ENCODE results near the gene RBM15.
A peak's percentile ranks its signal among the peaks of the same experiment; 100 is the strongest.

Gene RBM15

DNA sequence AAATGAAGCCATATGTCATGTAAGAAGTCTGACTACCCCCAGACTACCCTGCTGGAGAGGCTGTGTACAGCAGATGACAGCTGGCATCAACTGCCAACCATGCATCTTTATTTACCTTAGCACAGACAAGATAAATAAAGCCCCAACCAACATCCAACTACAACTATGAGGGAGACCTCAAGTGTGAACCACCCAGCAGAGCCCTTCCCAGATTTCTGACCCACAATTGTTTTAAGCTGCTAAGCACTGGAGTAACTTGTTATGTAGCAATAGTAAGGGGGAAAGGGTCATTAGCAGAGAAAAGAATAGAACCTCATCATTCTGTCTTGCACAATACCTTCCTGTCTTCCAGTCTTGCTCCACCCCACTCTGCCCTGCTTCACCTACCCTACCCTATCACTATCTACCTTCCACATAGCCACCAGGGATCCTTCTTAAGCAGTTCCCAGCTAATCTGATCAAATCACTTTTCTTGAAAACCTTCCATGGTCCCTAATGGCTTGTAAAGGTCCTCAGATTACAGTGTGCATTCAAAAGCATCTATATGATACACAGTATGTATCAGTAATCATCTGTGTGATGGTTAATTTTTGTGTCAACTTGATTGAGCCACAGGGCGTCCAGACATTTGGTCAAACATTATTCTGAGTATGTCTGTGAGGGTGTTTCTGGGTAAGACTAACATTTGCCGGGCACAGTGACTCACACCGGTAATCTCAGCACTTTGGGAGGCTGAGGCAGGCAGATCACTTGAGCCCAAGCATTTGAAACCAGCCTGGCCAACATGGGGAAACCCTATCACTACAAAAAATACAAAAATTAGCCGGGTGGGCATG is 19.6 kb upstream of the RBM15 start:
- DNase-seq (ENCODE audit: low read depth, low spot score), result no peak

- DNase-seq (ENCODE audit: low read depth, low spot score), result no peak
Measured at GRCh38 chr1:110320168-110320518, 19.0 kb upstream of the RBM15 start.

DNA sequence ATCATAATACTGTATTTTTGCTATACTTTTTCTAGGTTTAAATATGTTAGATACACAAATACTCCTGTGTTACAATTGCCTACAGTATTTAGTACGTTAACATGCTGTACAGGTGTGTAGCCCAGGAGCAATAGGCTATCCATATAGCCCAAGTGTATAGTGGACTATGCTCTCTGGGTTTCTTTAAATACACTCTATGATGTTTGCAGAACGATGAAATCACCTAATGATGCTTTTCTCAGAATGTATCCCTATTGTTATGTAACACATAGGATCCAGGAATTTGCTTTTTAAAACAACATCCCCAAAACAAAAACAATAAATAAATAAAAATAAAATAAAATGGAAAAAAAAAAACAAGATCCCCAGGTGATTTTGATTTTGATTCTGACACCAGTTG is 18.1 kb upstream of the RBM15 start:
- no peak for DNase-seq (ENCODE audit: low read depth, low spot score)

DNA sequence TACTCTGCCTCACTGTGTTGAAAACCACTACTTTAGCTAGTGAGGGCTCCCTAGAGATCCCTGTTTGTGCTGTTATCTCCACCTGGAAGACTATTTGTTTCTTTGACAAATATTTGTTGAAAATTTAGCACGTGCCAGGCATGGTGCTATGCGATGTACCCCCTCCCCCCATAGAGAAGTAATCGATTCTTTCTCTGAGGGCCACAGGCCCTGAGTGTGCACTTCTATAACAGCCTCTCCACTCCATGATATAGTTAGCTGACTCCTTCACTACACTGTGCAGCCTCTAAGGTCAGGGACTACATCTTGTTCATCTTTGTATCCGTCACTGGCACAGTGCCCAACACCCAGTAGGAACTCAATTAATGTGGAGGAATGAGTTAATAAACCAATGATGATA is 17.3 kb upstream of the RBM15 start:
- no peak for DNase-seq (ENCODE audit: low read depth, low spot score)

GRCh38 chr1:110324667-110325066 is 14.5 kb upstream of the RBM15 start:
- DNase-seq (ENCODE audit: low read depth, low spot score), result no peak

DNA sequence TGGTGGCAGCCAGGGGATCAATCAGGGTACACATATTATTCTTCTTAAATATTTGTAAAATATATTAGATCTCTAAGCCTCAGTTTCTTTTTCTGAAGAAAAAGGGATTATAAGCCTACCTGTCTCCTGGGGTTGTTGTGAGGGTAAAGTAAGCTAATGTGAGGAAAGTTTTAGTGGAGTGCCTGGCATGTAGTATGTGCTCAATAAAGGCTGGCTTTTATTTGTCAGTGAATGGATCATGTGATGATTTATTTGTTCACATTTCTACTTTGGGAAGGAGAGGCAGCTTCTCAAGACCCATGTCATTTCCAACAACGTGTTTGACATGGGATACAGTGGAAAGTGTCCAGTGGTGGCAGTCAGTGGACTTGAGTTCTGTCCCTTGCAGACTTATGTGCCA is 12.4 kb upstream of the RBM15 start:
- DNase-seq (ENCODE audit: low read depth, low spot score), result no peak

DNA sequence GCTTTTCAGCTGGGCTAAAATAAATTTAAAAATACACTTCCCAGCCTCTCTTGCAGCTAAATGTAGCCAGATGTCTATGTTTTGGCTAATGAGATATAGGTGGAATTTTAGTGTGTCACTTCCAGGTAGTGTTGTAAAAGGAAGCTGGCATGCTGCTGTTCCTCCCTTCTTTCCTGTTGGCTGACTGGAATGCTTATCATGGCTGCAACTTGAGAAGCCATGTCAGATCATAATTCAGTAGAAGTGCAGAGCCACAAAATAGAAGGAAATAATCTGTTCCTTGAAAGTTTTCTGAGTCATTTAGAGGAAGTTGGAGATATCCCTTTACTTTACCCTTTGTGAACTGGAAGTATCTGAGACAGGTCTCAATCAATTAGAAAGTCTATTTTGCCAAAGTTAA is 10.9 kb upstream of the RBM15 start:
- DNase-seq (ENCODE audit: low read depth, low spot score), result no peak

DNA sequence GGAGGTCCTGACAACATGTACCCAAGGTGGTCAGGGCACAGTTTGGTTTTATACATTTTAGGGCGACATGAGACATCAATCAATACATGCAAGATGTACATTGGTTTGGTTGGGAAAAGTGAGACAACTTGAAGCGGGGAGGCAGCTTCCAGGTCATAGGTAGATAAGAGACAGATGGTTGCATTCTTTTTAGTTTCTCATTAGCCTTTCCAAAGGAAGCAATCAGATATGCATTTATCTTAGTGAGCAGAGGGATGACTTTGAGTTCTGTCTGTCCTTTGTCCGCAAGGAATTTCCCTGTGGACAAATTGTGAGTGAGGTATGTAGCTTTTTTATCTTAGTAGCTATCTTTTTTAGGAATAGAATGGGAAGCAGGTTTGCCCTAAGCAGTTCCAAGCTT is 10.5 kb upstream of the RBM15 start:
- no peak for DNase-seq (ENCODE audit: low read depth, low spot score)

DNA sequence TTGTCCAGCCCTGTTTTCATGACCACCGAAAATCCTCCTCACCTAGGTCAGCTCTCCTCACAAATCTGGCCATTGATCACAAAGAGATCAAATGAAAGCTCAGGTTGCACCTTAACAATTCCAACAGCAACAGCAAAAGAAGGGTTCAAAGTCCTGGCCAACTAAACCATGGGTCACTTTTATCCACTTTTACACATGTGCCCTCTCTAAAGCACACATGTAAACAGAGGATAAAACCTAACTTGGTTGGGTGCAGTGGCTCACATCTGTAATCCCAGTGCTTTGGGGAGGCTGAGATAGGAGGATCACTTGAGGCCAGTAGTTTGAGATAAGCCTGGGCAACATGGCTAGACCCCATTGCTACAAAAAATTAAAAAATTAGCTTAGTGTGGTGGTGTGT is 3.9 kb upstream of the RBM15 start:
- DNase-seq (ENCODE audit: low read depth, low spot score), result no peak

DNA sequence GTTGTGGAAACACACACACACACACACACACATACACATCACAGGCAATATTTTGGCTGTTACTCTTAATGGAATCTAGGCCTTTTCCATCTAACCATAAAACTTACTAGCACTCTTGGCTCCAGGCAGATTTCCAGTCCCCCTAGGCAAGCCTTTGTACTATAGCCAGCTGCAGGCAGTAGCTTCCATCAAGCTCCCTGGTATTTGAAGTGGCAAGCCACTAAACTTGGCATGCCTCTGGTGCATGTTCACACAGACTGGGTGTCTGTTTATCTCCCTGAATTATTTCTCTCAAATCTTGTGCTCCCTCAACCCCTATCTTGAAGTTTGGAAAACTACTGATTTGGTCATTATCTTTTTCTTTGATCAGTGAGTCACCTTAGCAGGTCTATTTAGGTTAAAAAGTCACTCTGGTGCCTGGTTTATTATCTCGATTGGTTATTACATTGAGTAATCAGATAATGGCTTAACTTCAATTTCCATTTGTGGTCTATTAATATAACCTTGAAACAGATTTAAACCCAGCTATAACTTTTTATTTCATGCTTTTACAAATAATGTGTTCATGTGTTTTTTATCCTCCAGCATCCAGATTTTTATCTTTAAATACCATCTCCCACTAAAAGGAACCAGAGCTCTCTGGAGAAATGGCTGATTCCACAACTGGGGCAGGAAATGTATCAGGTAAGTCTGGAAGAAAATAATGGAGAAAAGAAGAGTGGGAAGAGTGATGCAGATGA is 2.7 kb upstream of the RBM15 start:
- DNase-seq (ENCODE audit: low read depth, low spot score), result no peak

GRCh38 chr1:110337704-110338308 is 1.4 kb upstream of the RBM15 start:
- DNase-seq (ENCODE audit: low read depth, low spot score), result no peak

DNA sequence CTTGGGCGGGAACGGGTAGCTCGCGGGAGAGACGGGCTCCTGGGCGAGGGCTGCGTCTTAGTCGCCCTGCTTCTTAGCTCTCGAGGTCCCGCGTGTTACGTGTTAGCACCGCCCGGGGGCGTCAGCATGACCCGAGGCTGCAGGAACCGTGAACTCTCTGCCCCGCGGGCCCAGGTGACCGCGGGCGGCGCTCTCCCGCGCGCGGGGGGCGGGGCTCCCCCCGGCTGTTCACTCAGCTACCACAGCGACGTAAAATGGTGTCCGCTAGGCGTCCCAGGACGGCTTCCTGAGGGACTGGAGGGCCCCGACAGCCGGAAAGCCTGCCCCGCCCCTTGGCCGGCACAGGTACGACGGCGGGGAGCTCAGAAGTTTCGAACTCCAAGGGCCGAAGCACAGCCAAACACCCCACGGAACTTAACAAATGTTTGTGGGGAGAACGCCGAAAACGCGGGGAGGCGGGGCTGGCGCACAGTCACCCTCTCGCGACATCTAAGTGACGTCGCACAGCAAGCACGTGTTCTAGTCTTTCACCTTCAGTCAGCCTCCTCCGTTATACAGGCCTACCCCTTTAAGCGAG is 780 bp upstream of the RBM15 start:
- peak; percentile 84 for DNase-seq (ENCODE audit: low read depth, low spot score)

- peak; percentile 12 for DNase-seq (ENCODE audit: low read depth, low spot score)
Measured at GRCh38 chr1:110339407-110340206, 430 bp downstream of the RBM15 start.

- DNase-seq (ENCODE audit: low read depth, low spot score), result no peak
Measured at GRCh38 chr1:110340207-110340468, 961 bp downstream of the RBM15 start.

- DNase-seq (ENCODE audit: low read depth, low spot score), result no peak
Measured at GRCh38 chr1:110341146-110341871, 2.1 kb downstream of the RBM15 start.

GRCh38 chr1:110341872-110342331 is 2.7 kb downstream of the RBM15 start:
- no peak for DNase-seq (ENCODE audit: low read depth, low spot score)

DNA sequence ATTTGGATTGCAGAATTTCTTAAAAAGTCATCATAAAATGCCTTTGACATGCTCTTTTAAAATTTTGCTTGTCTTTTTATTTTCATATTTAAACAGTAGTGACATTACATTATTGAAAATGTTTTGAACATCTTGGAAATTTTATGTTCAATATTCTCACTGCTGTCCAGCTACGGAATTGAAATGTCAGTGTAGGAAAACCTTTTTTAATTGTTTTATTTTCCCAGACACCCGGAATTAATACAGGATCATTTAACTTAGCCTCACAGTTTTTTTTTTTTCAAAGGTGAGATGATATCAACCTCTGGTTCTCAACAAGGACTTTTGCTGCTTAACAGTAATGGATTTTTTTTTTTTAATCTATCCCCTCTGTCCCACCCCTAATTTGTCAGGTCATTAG is 4.1 kb downstream of the RBM15 start:
- no peak for DNase-seq (ENCODE audit: low read depth, low spot score)

GRCh38 chr1:110344152-110344551 is 5.0 kb downstream of the RBM15 start:
- no peak for DNase-seq (ENCODE audit: low read depth, low spot score)

- no peak for DNase-seq (ENCODE audit: low read depth, low spot score)
Measured at GRCh38 chr1:110345480-110345879, 6.3 kb downstream of the RBM15 start.

DNA sequence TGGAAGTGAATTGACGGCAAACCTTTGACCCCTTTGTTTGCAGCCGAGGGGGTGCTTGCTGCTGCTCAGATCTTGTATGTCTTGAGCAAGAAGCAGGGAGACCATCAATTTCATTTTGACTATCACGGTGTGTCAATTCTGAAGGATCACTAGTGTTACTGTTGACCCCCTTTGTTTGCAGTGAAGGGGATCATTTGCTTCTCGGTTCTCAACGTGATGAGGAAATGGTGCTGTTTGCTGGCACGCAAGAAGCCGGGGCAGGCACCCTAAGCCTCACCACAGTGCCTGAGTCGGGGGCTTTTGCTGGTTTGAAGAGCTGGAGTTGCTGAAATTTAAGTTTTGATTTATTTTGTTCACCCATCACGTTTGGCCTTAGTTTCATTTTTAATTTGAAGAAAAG is 7.5 kb downstream of the RBM15 start:
- DNase-seq (ENCODE audit: low read depth, low spot score), result no peak
